H1 (cell line): ENCODE results near the gene TCF25. TPM values are rescaled to one million over a fixed set of nuclear protein-coding genes. Genes with fewer than 3 reads are reported as not detected.

Source experiments
- CHD7 ChIP-seq: fragments of 300-600 bp; sonication (generic); IDR thresholded peaks from 2 replicates; pipeline ENCODE4 v1.7.1; 2012; ENCODE audit warnings: low read length, moderate library complexity, mild to moderate bottlenecking, inconsistent platforms; ENCODE audit not compliant: insufficient replicate concordance
- JUND ChIP-seq: IDR thresholded peaks from 2 replicates; pipeline ENCODE4 v1.6.1; 2011; ENCODE audit warnings: mild to moderate bottlenecking, improper control_type of control experiment, low read length
- KDM4A ChIP-seq: IDR thresholded peaks from one replicate; pipeline ENCODE4 v1.7.1; 2012; ENCODE audit warnings: low read depth, mild to moderate bottlenecking, moderate library complexity, low read length, inconsistent platforms; ENCODE audit not compliant: severe bottlenecking
- KDM5A ChIP-seq: fragments of 200-600 bp; IDR thresholded peaks from 2 replicates; pipeline ENCODE4 v1.7.1; 2012; ENCODE audit warnings: mild to moderate bottlenecking, low read length, inconsistent platforms, mixed read lengths
- SAP30 ChIP-seq: fragments of 300-600 bp; sonication (generic); IDR thresholded peaks from 2 replicates; pipeline ENCODE4 v1.7.1; 2012; ENCODE audit warnings: low read length, moderate library complexity, mild to moderate bottlenecking, inconsistent platforms; ENCODE audit not compliant: insufficient read depth, insufficient replicate concordance
- SUZ12 ChIP-seq: fragments of 200-600 bp; sonication (generic); IDR thresholded peaks from 2 replicates; pipeline ENCODE4 v1.6.1; 2012; ENCODE audit warnings: mild to moderate bottlenecking, inconsistent platforms, low read length, moderate library complexity, mixed read lengths
- YY1 ChIP-seq: IDR thresholded peaks from 2 replicates; pipeline ENCODE4 v1.6.1; 2011; ENCODE audit warnings: low read depth, mild to moderate bottlenecking, low read length
- polyA plus RNA-seq, 7 experiments: library from polyadenylated mRNA; depleted of rRNA in 3 of 7; stranded (reverse) in 5 of 7; unstranded in 2 of 7; fragments of >200 nt in 5 of 7; fragments of 200-250 nt in 2 of 7; gene quantifications; 1 replicate in 5 of 7; 2 replicates in 1 of 7; 4 replicates in 1 of 7; pipeline versions ENCODE4 v1.2.1 to v1.2.3, GENCODE V29; 2011 to 2013; ENCODE audit warnings: missing spikeins in 2 of 7, mixed read lengths in 2 of 7
- total RNA-seq: library from RNA; stranded (reverse); fragmentation: NEBNext Ultra II Directional; extraction: Animal tissue kit (Norgen Biotek cat#: 25700); gene quantifications from 2 replicates; pipeline ENCODE4 v1.2.1, GENCODE V29; 2021

Gene TCF25
- total and polyA plus RNA-seq, 2 of the 8 experiments (the other 6 are each of a cell fraction or from before 2014, with no cell fraction given) = 78.1 to 102 TPM

GRCh38 chr16:89831810-89832328 lies 41.5 kb upstream of the TCF25 start (continued):
- TF ChIP-seq CHD7 (no peak), KDM4A (no peak), KDM5A (no peak), SUZ12 (no peak), SAP30 (no peak), YY1 (no peak), JUND (no peak)
